HG03575 (cell line): Measurements from ENCODE around the gene C3AR1.
A peak's percentile ranks its signal among the peaks of the same experiment; 100 is the strongest.
"Not testable (repeated sequence)": the region's sequence is repeated elsewhere in the genome, so short reads cannot be mapped to it uniquely, and the experiment has no call there.

Experiments
- ATAC-seq: cut with Tn5 transposase; IDR thresholded peaks from one replicate; pipeline ENCODE4 v1.9.1; 2021; ENCODE audit not compliant: unreplicated experiment, insufficient number of reproducible peaks, low FRiP score; ENCODE audit errors: extremely low read depth

Gene C3AR1

GRCh38 chr12:8065991-8066594 lies at the start of gene C3AR1:
Gene C3AR1 (minus strand): TSS chr12:8066359. CDS start chr12:8060185, 6,174 bp downstream.
- ATAC-seq, result no peak

- not testable (repeated sequence) for ATAC-seq
Measured at GRCh38 chr12:8113117-8113516, 47.0 kb upstream of the C3AR1 start.

GRCh38 chr12:8108808-8109398 lies 42.7 kb upstream of the C3AR1 start:
- no peak for ATAC-seq

- ATAC-seq, result no peak
Measured at GRCh38 chr12:8099235-8099634, 33.1 kb upstream of the C3AR1 start.

- no peak for ATAC-seq
Measured at GRCh38 chr12:8096281-8096915, 30.2 kb upstream of the C3AR1 start.

- no peak for ATAC-seq
Measured at GRCh38 chr12:8093291-8093690, 27.1 kb upstream of the C3AR1 start.

- ATAC-seq, result no peak
Measured at GRCh38 chr12:8089716-8090115, 23.6 kb upstream of the C3AR1 start.

- ATAC-seq, result not testable (repeated sequence)
Measured at GRCh38 chr12:8089277-8089676, 23.1 kb upstream of the C3AR1 start.

GRCh38 chr12:8088574-8088973 lies 22.4 kb upstream of the C3AR1 start:
- ATAC-seq, result no peak

GRCh38 chr12:8087666-8088065 lies 21.5 kb upstream of the C3AR1 start:
- ATAC-seq, result no peak

- not testable (repeated sequence) for ATAC-seq
Measured at GRCh38 chr12:8084351-8084750, 18.2 kb upstream of the C3AR1 start.

- no peak for ATAC-seq
Measured at GRCh38 chr12:8082808-8083100, 16.6 kb upstream of the C3AR1 start.

- ATAC-seq, result peak; percentile 11
Measured at GRCh38 chr12:8081251-8081920, 15.2 kb upstream of the C3AR1 start.

GRCh38 chr12:8080120-8080519 lies 14.0 kb upstream of the C3AR1 start:
- ATAC-seq, result no peak

- ATAC-seq, result no peak
Measured at GRCh38 chr12:8078916-8079315, 12.8 kb upstream of the C3AR1 start.

- no peak for ATAC-seq
Measured at GRCh38 chr12:8078398-8078797, 12.2 kb upstream of the C3AR1 start.

GRCh38 chr12:8077207-8077606 lies 11.0 kb upstream of the C3AR1 start:
- ATAC-seq, result no peak

- no peak for ATAC-seq
Measured at GRCh38 chr12:8076366-8076765, 10.2 kb upstream of the C3AR1 start.

- ATAC-seq, result no peak
Measured at GRCh38 chr12:8075935-8076334, 9.8 kb upstream of the C3AR1 start.

GRCh38 chr12:8071820-8072219 lies 5.7 kb upstream of the C3AR1 start:
- ATAC-seq, result not testable (repeated sequence)
